H1 (cell line): Measurements from ENCODE around the gene DICER1. TPM values are rescaled to one million over a fixed set of nuclear protein-coding genes. Genes with fewer than 3 reads are reported as not detected.

ENCODE experiments used
- CTCF ChIA-PET: fragments of 300-600 bp; sonication (Branson Sonifier 250); formaldehyde crosslinking; loops from one replicate; lab custom pipeline; 2021; ENCODE audit not compliant: partially characterized antibody; lab: Charles Lee
- POLR2A ChIA-PET: fragments of 300-600 bp; sonication (Branson Sonifier 250); formaldehyde crosslinking; loops from one replicate; lab custom pipeline; 2021; ENCODE audit warnings: inconsistent platforms; ENCODE audit not compliant: partially characterized antibody; lab: Charles Lee
- DNase-seq, 2 experiments: peaks; one replicate each; pipeline versions ENCODE4 v3.0.0 to v3.0.0-alpha.2; 2010 to 2022; ENCODE audit warnings: low spot score in 2 of 2, low read depth in 1 of 2, mixed read lengths in 1 of 2
- FAIRE-seq: peaks from 2 replicates; lab custom pipeline; 2011; peaks lifted over from hg19 to GRCh38; lab: Jason Lieb, UNC
- H2AFZ ChIP-seq: 2 replicates; pipeline ENCODE4 v1.8.1; 2012; ENCODE audit warnings: low read length, inconsistent platforms
- H2AK5ac ChIP-seq: 2 replicates; pipeline ENCODE4 v1.6.1; 2013; ENCODE audit warnings: low read depth, low read length
- H2BK120ac ChIP-seq: replicated peaks from 2 replicates; pipeline ENCODE3; 2013; ENCODE audit warnings: low read depth, low read length, inconsistent platforms
- H2BK12ac ChIP-seq: 2 replicates; pipeline ENCODE4 v1.6.1; 2013; ENCODE audit warnings: low read depth, low read length
- H2BK15ac ChIP-seq: 2 replicates; pipeline ENCODE4 v1.6.1; 2013; ENCODE audit warnings: low read length
- H2BK20ac ChIP-seq: 2 replicates; pipeline ENCODE4 v1.6.1; 2013; ENCODE audit warnings: low read length
- H2BK5ac ChIP-seq: 2 replicates; pipeline ENCODE4 v1.6.1; 2013; ENCODE audit warnings: low read depth, low read length
- H3K14ac ChIP-seq: 2 replicates; pipeline ENCODE4 v1.6.1; 2013; ENCODE audit warnings: inconsistent platforms; ENCODE audit not compliant: insufficient read length
- H3K18ac ChIP-seq: 2 replicates; pipeline ENCODE4 v1.6.1; 2013; ENCODE audit warnings: low read length; ENCODE audit errors: extremely low read depth
- H3K23ac ChIP-seq: 2 replicates; pipeline ENCODE4 v1.6.1; 2013; ENCODE audit warnings: inconsistent platforms; ENCODE audit not compliant: insufficient read length
- H3K23me2 ChIP-seq: 2 replicates; pipeline ENCODE4 v1.6.1; 2013; ENCODE audit warnings: low read depth, low read length
- H3K27ac ChIP-seq: 2 replicates; pipeline ENCODE4 v1.6.1; 2011; ENCODE audit warnings: low read depth, low read length, inconsistent platforms
- H3K27me3 ChIP-seq, 4 experiments: replicated peaks in 1 of 4; 1 replicate in 1 of 4; 2 replicates in 3 of 4; pipeline versions ENCODE4 v1.6.1 to v1.8.1; 2011 to 2013; ENCODE audit warnings: low read length in 3 of 4, mild to moderate bottlenecking in 3 of 4, inconsistent platforms in 2 of 4, mixed read lengths in 2 of 4, moderate library complexity in 1 of 4; ENCODE audit not compliant: control insufficient read depth in 3 of 4, insufficient read depth in 3 of 4; ENCODE audit errors: extremely low read depth in 1 of 4
- H3K36me3 ChIP-seq, 4 experiments: 2 replicates each; pipeline versions ENCODE4 v1.6.1 to v1.8.1; 2011 to 2013; ENCODE audit warnings: mild to moderate bottlenecking in 4 of 4, low read length in 3 of 4, moderate library complexity in 2 of 4, control low read depth in 1 of 4, inconsistent platforms in 1 of 4; ENCODE audit not compliant: insufficient read depth in 4 of 4, control insufficient read depth in 2 of 4
- H3K4ac ChIP-seq: replicated peaks from 2 replicates; pipeline ENCODE3; 2013; ENCODE audit warnings: low read length, low read depth, mixed read lengths, inconsistent platforms; ENCODE audit not compliant: insufficient read length
- H3K4me1 ChIP-seq, 4 experiments: replicated peaks in 1 of 4; 1 replicate in 1 of 4; 2 replicates in 3 of 4; pipeline versions ENCODE4 v1.6.1 to v1.8.1; 2011 to 2013; ENCODE audit warnings: low read length in 3 of 4, inconsistent platforms in 2 of 4, mixed read lengths in 1 of 4; ENCODE audit not compliant: insufficient read depth in 4 of 4, control insufficient read depth in 3 of 4
- H3K4me2 ChIP-seq, 2 experiments: 2 replicates each; pipeline versions ENCODE4 v1.6.1 to v1.8.1; 2011 to 2013; ENCODE audit warnings: low read depth in 2 of 2, low read length in 2 of 2, control low read depth in 1 of 2, inconsistent platforms in 1 of 2, mild to moderate bottlenecking in 1 of 2; ENCODE audit not compliant: insufficient read depth in 1 of 2
- H3K4me3 ChIP-seq, 4 experiments: fragments of 200-600, 300-600 bp in 1 of 4; sonication (generic), shearing (Covaris generic), sonication (Bioruptor Twin) in 1 of 4; 2 replicates each; pipeline versions ENCODE4 v1.5.1 to v1.8.1; 2011 to 2016; ENCODE audit warnings: low read length in 4 of 4, low read depth in 3 of 4, control low read depth in 2 of 4, inconsistent platforms in 2 of 4, mild to moderate bottlenecking in 2 of 4, mixed read lengths in 1 of 4, moderate library complexity in 1 of 4; ENCODE audit not compliant: insufficient read depth in 2 of 4; ENCODE audit errors: extremely low read depth in 1 of 4
- H3K56ac ChIP-seq: replicated peaks from 2 replicates; pipeline ENCODE3; 2013; ENCODE audit warnings: low read depth, mild to moderate bottlenecking, mixed read lengths, low read length, inconsistent platforms; ENCODE audit not compliant: insufficient read length
- H3K79me1 ChIP-seq: 2 replicates; pipeline ENCODE4 v1.6.1; 2013; ENCODE audit warnings: low read depth, low read length, control low read depth
- H3K79me2 ChIP-seq, 2 experiments: 2 replicates each; pipeline versions ENCODE4 v1.6.1 to v1.8.1; 2012 to 2013; ENCODE audit warnings: low read length in 2 of 2, mild to moderate bottlenecking in 2 of 2, inconsistent platforms in 1 of 2; ENCODE audit not compliant: insufficient read depth in 2 of 2, control insufficient read depth in 1 of 2
- H3K9ac ChIP-seq, 4 experiments: replicated peaks in 1 of 4; 1 replicate in 1 of 4; 2 replicates in 3 of 4; pipeline versions ENCODE4 v1.6.1 to v1.8.1; 2011 to 2013; ENCODE audit warnings: low read depth in 3 of 4, low read length in 3 of 4, control low read depth in 2 of 4, mild to moderate bottlenecking in 2 of 4, moderate library complexity in 2 of 4, inconsistent platforms in 1 of 4; ENCODE audit errors: extremely low read depth in 1 of 4
- H3K9me3 ChIP-seq, 2 experiments: 2 replicates each; pipeline versions ENCODE4 v1.6.1 to v1.8.1; 2012 to 2013; ENCODE audit warnings: mild to moderate bottlenecking in 2 of 2, moderate library complexity in 2 of 2, control low read depth in 1 of 2, inconsistent platforms in 1 of 2, low read depth in 1 of 2, low read length in 1 of 2, mixed read lengths in 1 of 2; ENCODE audit not compliant: insufficient read depth in 2 of 2
- H4K20me1 ChIP-seq, 2 experiments: replicated peaks in 1 of 2; 2 replicates each; pipeline versions ENCODE3 to v1.8.1; 2011 to 2013; ENCODE audit warnings: inconsistent platforms in 2 of 2, low read length in 2 of 2, mild to moderate bottlenecking in 1 of 2; ENCODE audit not compliant: insufficient read depth in 2 of 2, control insufficient read depth in 1 of 2
- H4K5ac ChIP-seq: 2 replicates; pipeline ENCODE4 v1.6.1; 2013; ENCODE audit warnings: low read length, low read depth, mixed read lengths, inconsistent platforms; ENCODE audit not compliant: insufficient read length
- H4K8ac ChIP-seq: 2 replicates; pipeline ENCODE4 v1.8.0; 2013; ENCODE audit warnings: mild to moderate bottlenecking, moderate library complexity, low read length, inconsistent platforms; ENCODE audit not compliant: insufficient read depth; ENCODE audit errors: extremely low read depth
- H4K91ac ChIP-seq: replicated peaks from 2 replicates; pipeline ENCODE3; 2013; ENCODE audit warnings: low read length, mixed read lengths, inconsistent platforms; ENCODE audit not compliant: insufficient read length
- ASH2L ChIP-seq: fragments of 200-600, 300-600 bp; sonication (generic); IDR thresholded peaks from one replicate; pipeline ENCODE4 v1.7.1; 2017; ENCODE audit warnings: low read length
- CEBPB ChIP-seq: IDR thresholded peaks from 2 replicates; pipeline ENCODE4 v1.6.1; 2012; ENCODE audit warnings: low read depth, low read length
- CHD1 ChIP-seq: IDR thresholded peaks from 2 replicates; pipeline ENCODE4 v1.6.1; 2012; ENCODE audit warnings: low read depth, low read length, improper control_type of control experiment
- CTBP2 ChIP-seq: IDR thresholded peaks from 2 replicates; pipeline ENCODE4 v1.7.0; 2011; ENCODE audit warnings: borderline replicate concordance, mild to moderate bottlenecking, moderate library complexity, mixed read lengths, low read length; ENCODE audit not compliant: insufficient read depth, insufficient read length
- EZH2 ChIP-seq: fragments of 200-600 bp; sonication (generic); IDR thresholded peaks from 2 replicates; pipeline ENCODE4 v1.7.1; 2012; ENCODE audit warnings: low read depth, mild to moderate bottlenecking, moderate library complexity, low read length, inconsistent platforms; ENCODE audit not compliant: severe bottlenecking
- GTF2F1 ChIP-seq: IDR thresholded peaks from 2 replicates; pipeline ENCODE4 v1.6.1; 2012; ENCODE audit warnings: low read depth, low read length, improper control_type of control experiment, borderline replicate concordance
- MAFK ChIP-seq: IDR thresholded peaks from 2 replicates; pipeline ENCODE4 v1.6.1; 2012; ENCODE audit warnings: low read depth, mild to moderate bottlenecking, improper control_type of control experiment, low read length
- NANOG ChIP-seq: IDR thresholded peaks from 2 replicates; pipeline ENCODE4 v1.6.1; 2011; ENCODE audit warnings: low read length, low read depth, mild to moderate bottlenecking, inconsistent platforms; ENCODE audit not compliant: insufficient read depth, poor library complexity, severe bottlenecking
- POU5F1 ChIP-seq: IDR thresholded peaks from 2 replicates; pipeline ENCODE4 v1.6.1; 2011; ENCODE audit warnings: low read depth, mild to moderate bottlenecking, low read length, moderate library complexity
- TAF7 ChIP-seq: optimal IDR thresholded peaks from 2 replicates; pipeline ENCODE3; 2011; ENCODE audit warnings: low read depth, mild to moderate bottlenecking, inconsistent platforms, low read length, moderate library complexity, borderline replicate concordance
- ZNF274 ChIP-seq: IDR thresholded peaks from 2 replicates; pipeline ENCODE4 v1.7.0; 2012; ENCODE audit warnings: low read length, borderline replicate concordance; ENCODE audit errors: extremely low read depth
- WGBS, 2 experiments: shearing (Covaris generic) in 1 of 2; methylation state at CpG; one replicate each; pipeline versions ENCODE4 v1.1.6 to v1.1.7; 2013 to 2015; ENCODE audit warnings: low lambda C conversion rate in 2 of 2, mixed read lengths in 2 of 2, inconsistent platforms in 1 of 2, low coverage in 1 of 2, missing lambda C conversion rate in 1 of 2; ENCODE audit not compliant: insufficient replicate concordance in 2 of 2, insufficient coverage in 1 of 2, insufficient read length in 1 of 2; ENCODE audit errors: extremely low coverage in 1 of 2, missing lambda C conversion rate in 1 of 2; 5-methylcytosine and 5-hydroxymethylcytosine counted together
- polyA plus RNA-seq, 7 experiments: library from polyadenylated mRNA; depleted of rRNA in 3 of 7; stranded (reverse) in 5 of 7; unstranded in 2 of 7; fragments of >200 nt in 5 of 7; fragments of 200-250 nt in 2 of 7; gene quantifications; 1 replicate in 5 of 7; 2 replicates in 1 of 7; 4 replicates in 1 of 7; pipeline versions ENCODE4 v1.2.1 to v1.2.3, GENCODE V29; 2011 to 2013; ENCODE audit warnings: missing spikeins in 2 of 7, mixed read lengths in 2 of 7
- total RNA-seq: library from RNA; stranded (reverse); fragmentation: NEBNext Ultra II Directional; extraction: Animal tissue kit (Norgen Biotek cat#: 25700); gene quantifications from 2 replicates; pipeline ENCODE4 v1.2.1, GENCODE V29; 2021
- TF ChIP-seq, protein P1 (sequence below), 3 experiments: IDR thresholded peaks; 1 replicate in 2 of 3; 2 replicates in 1 of 3; pipeline versions ENCODE4 v1.5.1 to v1.6.1; 2011; ENCODE audit warnings: low read length in 3 of 3, mild to moderate bottlenecking in 3 of 3, inconsistent platforms in 2 of 3, low read depth in 1 of 3, moderate library complexity in 1 of 3; ENCODE audit not compliant: insufficient read depth in 1 of 3; ENCODE audit errors: control extremely low read depth in 1 of 3

The DICER1 gene
- total and polyA plus RNA-seq, 2 of the 8 experiments (the other 6 are each of a cell fraction or from before 2014, with no cell fraction given): 11.9 to 61.8 TPM

- H3K23me2 ChIP-seq: peaks cover 8% of the 10 kb centered on the region; the same call in 1 of the 2 replicates
- no peak overlapping the region for H3K14ac ChIP-seq
- H3K4me3 ChIP-seq: no peak overlapping the region
- no peaks in the 10 kb centered on the region for H3K4me1 ChIP-seq
- no peak overlapping the region for H2AK5ac ChIP-seq
- H3K79me1 ChIP-seq: no peaks in the 10 kb centered on the region
- ChIA-PET CTCF (interaction anchor here (2.2 kb wide), 1 partner anchor 9 kb away, joined by 4 read pairs; no protein-coding TSS in a partner anchor), POLR2A (no interaction called here)
- H3K9ac ChIP-seq: no peak overlapping the region
- WGBS, 2 experiments: 96% methylated on average over 2 of the region's 2 CpGs; no CpG with 5 or more reads in 1 of the 2 experiments
- H4K5ac ChIP-seq: no peak overlapping the region
- H2BK15ac ChIP-seq: no peak overlapping the region
- DNase-seq (no peak), FAIRE-seq (no peak)
- no peak overlapping the region for H2BK20ac ChIP-seq
- no peak overlapping the region for H3K23ac ChIP-seq
- H2BK5ac ChIP-seq: no peak overlapping the region
- no peak overlapping the region for H4K8ac ChIP-seq
- H3K79me2 ChIP-seq: no peaks in the 10 kb centered on the region
- no peaks in the 10 kb centered on the region; a peak in 1 of 7 replicates for H3K27me3 ChIP-seq
- H3K36me3 ChIP-seq: no peaks in the 10 kb centered on the region
- H4K20me1 ChIP-seq: peaks cover 0 to 7% of the 10 kb centered on the region in 2 experiments
- H3K56ac ChIP-seq: no peak overlapping the region
- no peak overlapping the region for H3K18ac ChIP-seq
- H2AFZ ChIP-seq: no peak overlapping the region
- no peak overlapping the region for H3K4ac ChIP-seq
- H4K91ac ChIP-seq: no peak overlapping the region
- H3K4me2 ChIP-seq: no peak overlapping the region
- no peak overlapping the region for H3K27ac ChIP-seq
- H3K9me3 ChIP-seq: no peaks in the 10 kb centered on the region
- no peak overlapping the region for H2BK12ac ChIP-seq
- no peak overlapping the region for H2BK120ac ChIP-seq
- no peak for TF ChIP-seq CHD1
- no peak for TF ChIP-seq ASH2L
- no peak for TF ChIP-seq NANOG
- TF ChIP-seq, protein P1, sequence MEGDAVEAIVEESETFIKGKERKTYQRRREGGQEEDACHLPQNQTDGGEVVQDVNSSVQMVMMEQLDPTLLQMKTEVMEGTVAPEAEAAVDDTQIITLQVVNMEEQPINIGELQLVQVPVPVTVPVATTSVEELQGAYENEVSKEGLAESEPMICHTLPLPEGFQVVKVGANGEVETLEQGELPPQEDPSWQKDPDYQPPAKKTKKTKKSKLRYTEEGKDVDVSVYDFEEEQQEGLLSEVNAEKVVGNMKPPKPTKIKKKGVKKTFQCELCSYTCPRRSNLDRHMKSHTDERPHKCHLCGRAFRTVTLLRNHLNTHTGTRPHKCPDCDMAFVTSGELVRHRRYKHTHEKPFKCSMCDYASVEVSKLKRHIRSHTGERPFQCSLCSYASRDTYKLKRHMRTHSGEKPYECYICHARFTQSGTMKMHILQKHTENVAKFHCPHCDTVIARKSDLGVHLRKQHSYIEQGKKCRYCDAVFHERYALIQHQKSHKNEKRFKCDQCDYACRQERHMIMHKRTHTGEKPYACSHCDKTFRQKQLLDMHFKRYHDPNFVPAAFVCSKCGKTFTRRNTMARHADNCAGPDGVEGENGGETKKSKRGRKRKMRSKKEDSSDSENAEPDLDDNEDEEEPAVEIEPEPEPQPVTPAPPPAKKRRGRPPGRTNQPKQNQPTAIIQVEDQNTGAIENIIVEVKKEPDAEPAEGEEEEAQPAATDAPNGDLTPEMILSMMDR (IDR thresholded peaks at IDR 0.05; ENCODE audit: control extremely low read depth in 1 of 3, insufficient read depth in 1 of 3, low read depth in 1 of 3, low read length in 3 of 3): no peak
- TF ChIP-seq POU5F1: no peak
- no peak for TF ChIP-seq MAFK
- TF ChIP-seq CEBPB: no peak
- no peak for TF ChIP-seq CTBP2
- TF ChIP-seq EZH2: no peak
- no peak for TF ChIP-seq TAF7
- no peak for TF ChIP-seq ZNF274
- TF ChIP-seq GTF2F1: no peak
Measured at GRCh38 chr14:95064734-95065133, 92.6 kb downstream of the DICER1 start.
